HepG2 (cell line): ENCODE measurements around the gene SERTAD3. TPM values are rescaled to one million over a fixed set of nuclear protein-coding genes. Genes with fewer than 3 reads are reported as not detected.

Experiments
- ADNP ChIP-seq: sonication (generic); formaldehyde crosslinking; IDR thresholded peaks from 2 replicates; pipeline ENCODE4 v1.4.0; 2020; ENCODE audit warnings: missing genetic modification reagents
- ATF7 ChIP-seq, 2 experiments: fragments of 450-650 bp in 1 of 2; sonication (generic) in 1 of 2; formaldehyde crosslinking in 1 of 2; IDR thresholded peaks; 2 replicates each; pipeline versions ENCODE4 v1.4.0 to v1.6.1; 2016 to 2020; ENCODE audit warnings: antibody characterized with exemption in 1 of 2, mild to moderate bottlenecking in 1 of 2, missing genetic modification reagents in 1 of 2
- DMAP1 ChIP-seq: IDR thresholded peaks from 2 replicates; pipeline ENCODE4 v1.6.1; 2016
- DNMT1 ChIP-seq: sonication (generic); formaldehyde crosslinking; IDR thresholded peaks from 2 replicates; pipeline ENCODE4 v1.5.1; 2020; ENCODE audit warnings: mild to moderate bottlenecking, missing genetic modification reagents
- HNF4A ChIP-seq: sonication (generic); formaldehyde crosslinking; IDR thresholded peaks from 2 replicates; pipeline ENCODE4 v1.4.0; 2020; ENCODE audit warnings: missing genetic modification reagents
- HNRNPLL ChIP-seq: fragments of 200-400 bp; formaldehyde crosslinking; IDR thresholded peaks from 2 replicates; pipeline ENCODE4 v1.6.1; 2017; ENCODE audit warnings: mild to moderate bottlenecking, low read depth, low read length; ENCODE audit not compliant: poor library complexity, severe bottlenecking
- KLF12 ChIP-seq: sonication (generic); formaldehyde crosslinking; IDR thresholded peaks from 2 replicates; pipeline ENCODE4 v1.4.0; 2020; ENCODE audit warnings: missing genetic modification reagents, borderline replicate concordance
- MXD3 ChIP-seq: IDR thresholded peaks from 2 replicates; pipeline ENCODE4 v1.6.1; 2016; ENCODE audit warnings: mild to moderate bottlenecking, missing biosample characterization, missing genetic modification reagents
- PHF8 ChIP-seq: sonication (generic); formaldehyde crosslinking; IDR thresholded peaks from 2 replicates; pipeline ENCODE4 v1.5.0; 2020; ENCODE audit warnings: missing genetic modification reagents
- RBAK ChIP-seq: sonication (generic); formaldehyde crosslinking; IDR thresholded peaks from 2 replicates; pipeline ENCODE4 v1.5.1; 2020; ENCODE audit warnings: mild to moderate bottlenecking, missing genetic modification reagents
- RXRA ChIP-seq: sonication (generic); formaldehyde crosslinking; IDR thresholded peaks from 2 replicates; pipeline ENCODE4 v1.5.1; 2020; ENCODE audit warnings: missing genetic modification reagents
- SMARCE1 ChIP-seq: fragments of 450-650 bp; IDR thresholded peaks from 2 replicates; pipeline ENCODE4 v1.6.1; 2017; ENCODE audit warnings: borderline replicate concordance
- SP2 ChIP-seq: sonication (generic); formaldehyde crosslinking; IDR thresholded peaks from 2 replicates; pipeline ENCODE4 v1.5.1; 2020; ENCODE audit warnings: mild to moderate bottlenecking, missing genetic modification reagents
- SP4 ChIP-seq: sonication (generic); formaldehyde crosslinking; IDR thresholded peaks from 2 replicates; pipeline ENCODE4 v1.8.1; 2023; ENCODE audit warnings: mild to moderate bottlenecking, missing genetic modification reagents
- SRY ChIP-seq: sonication (generic); formaldehyde crosslinking; IDR thresholded peaks from 2 replicates; pipeline ENCODE4 v1.8.0; 2022; ENCODE audit warnings: mild to moderate bottlenecking, missing genetic modification reagents
- TAF1 ChIP-seq: sonication (generic); formaldehyde crosslinking; IDR thresholded peaks from 2 replicates; pipeline ENCODE4 v1.4.0; 2020; ENCODE audit warnings: missing genetic modification reagents
- TFDP1 ChIP-seq: IDR thresholded peaks from 2 replicates; pipeline ENCODE4 v1.6.1; 2016; ENCODE audit warnings: missing compliant biosample characterization, missing genetic modification reagents, borderline replicate concordance
- YEATS4 ChIP-seq: sonication (generic); formaldehyde crosslinking; IDR thresholded peaks from 2 replicates; pipeline ENCODE4 v1.4.0; 2020; ENCODE audit warnings: missing genetic modification reagents, borderline replicate concordance
- ZFP82 ChIP-seq: sonication (generic); formaldehyde crosslinking; IDR thresholded peaks from 2 replicates; pipeline ENCODE4 v1.5.1; 2020; ENCODE audit warnings: mild to moderate bottlenecking, missing genetic modification reagents, borderline replicate concordance
- ZMYM3 ChIP-seq: sonication (generic); formaldehyde crosslinking; IDR thresholded peaks from 2 replicates; pipeline ENCODE4 v1.5.1; 2020; ENCODE audit warnings: mild to moderate bottlenecking, missing genetic modification reagents
- ZNF441 ChIP-seq: sonication (generic); formaldehyde crosslinking; IDR thresholded peaks from 2 replicates; pipeline ENCODE4 v1.7.0; 2021; ENCODE audit warnings: missing genetic modification reagents, borderline replicate concordance
- ZNF570 ChIP-seq: sonication (generic); formaldehyde crosslinking; IDR thresholded peaks from 2 replicates; pipeline ENCODE4 v1.4.0; 2020; ENCODE audit warnings: mild to moderate bottlenecking, missing genetic modification reagents, borderline replicate concordance
- ZNF598 ChIP-seq: sonication (generic); formaldehyde crosslinking; IDR thresholded peaks from 2 replicates; pipeline ENCODE4 v1.5.1; 2020; ENCODE audit warnings: mild to moderate bottlenecking, missing genetic modification reagents, borderline replicate concordance
- ZNF7 ChIP-seq: IDR thresholded peaks from 2 replicates; pipeline ENCODE4 v1.6.1; 2016; ENCODE audit warnings: missing biosample characterization, missing genetic modification reagents
- ZNF747 ChIP-seq: sonication (generic); formaldehyde crosslinking; IDR thresholded peaks from 2 replicates; pipeline ENCODE4 v1.8.1; 2023; ENCODE audit warnings: missing genetic modification reagents, mild to moderate bottlenecking, borderline replicate concordance
- ZNF790 ChIP-seq: sonication (generic); formaldehyde crosslinking; IDR thresholded peaks from 2 replicates; pipeline ENCODE4 v1.8.0; 2022; ENCODE audit warnings: missing genetic modification reagents, mild to moderate bottlenecking, borderline replicate concordance
- ZNF792 ChIP-seq: IDR thresholded peaks from 2 replicates; pipeline ENCODE4 v1.6.1; 2016
- polyA plus RNA-seq, 8 experiments: library from polyadenylated mRNA; depleted of rRNA in 3 of 8; stranded (reverse) in 7 of 8; unstranded in 1 of 8; fragments of >200 nt; fragmentation: Illumina TruSeq in 4 of 8; extraction: Trizol in 4 of 8; gene quantifications; 2 replicates each; pipeline versions ENCODE4 v1.2.1 to v1.2.3, GENCODE V29; 2011 to 2016; ENCODE audit warnings: low read depth in 4 of 8, missing spikeins in 1 of 8, mixed read lengths in 1 of 8; ENCODE audit not compliant: insufficient read depth in 1 of 8
- total RNA-seq, 5 experiments: library from RNA; depleted of rRNA; stranded (reverse); fragments of >200 nt; fragmentation: Illumina TruSeq; extraction: Trizol; gene quantifications; 2 replicates each; pipeline ENCODE4 v1.2.3, GENCODE V29; 2016; ENCODE audit warnings: low read depth in 1 of 5
- TF ChIP-seq, protein P1 (sequence below): sonication (generic); formaldehyde crosslinking; IDR thresholded peaks from 2 replicates; pipeline ENCODE4 v1.5.1; 2020; ENCODE audit warnings: mild to moderate bottlenecking, missing genetic modification reagents

SERTAD3 gene
- total and polyA plus RNA-seq, 2 of the 13 experiments (the other 11 are each of a cell fraction or from before 2014, with no cell fraction given), result 9.6 to 16.9 TPM

DNA sequence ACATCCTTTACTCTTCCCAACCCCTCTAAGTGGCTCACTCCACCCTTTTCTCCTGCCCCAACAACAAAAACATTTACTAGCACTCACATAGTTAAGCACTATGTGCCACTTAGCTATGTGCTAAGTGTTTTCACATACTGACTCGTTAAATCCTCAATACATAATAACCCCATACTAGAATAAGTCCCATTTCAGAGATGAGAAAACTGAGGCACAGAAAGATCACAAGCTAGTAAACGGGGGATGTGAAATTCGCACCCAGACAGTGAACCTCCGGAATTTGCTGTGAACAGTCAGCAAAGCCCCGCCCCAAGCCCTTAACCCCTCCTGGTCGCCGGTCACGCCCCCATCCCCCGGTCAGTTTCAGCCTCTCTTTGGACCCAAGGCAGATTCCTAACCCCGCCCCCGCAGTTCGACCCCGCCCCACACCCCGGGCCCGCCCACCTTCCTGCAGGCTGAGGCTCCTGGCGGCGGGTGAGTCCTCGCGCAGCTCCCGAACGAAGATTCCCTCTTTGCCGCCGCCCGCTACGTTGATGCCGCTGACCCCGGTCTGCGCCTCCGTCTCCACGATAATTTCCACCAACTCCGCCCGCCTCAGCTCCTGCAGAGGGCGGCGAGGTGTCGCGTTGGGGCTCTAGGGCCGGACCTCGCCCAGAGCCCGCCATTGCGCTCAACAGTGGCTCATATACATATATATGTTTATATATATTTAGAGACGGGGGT, 40.7 kb downstream of the SERTAD3 start (continued):
- TF ChIP-seq YEATS4 (0 out of 2 replicates have a peak, but pooled peaks have one; percentile 10), ZFP82 (CRISPR knock-in tag) (no peak), ZMYM3 (peak; percentile 97), DMAP1 (CRISPR knock-in tag) (peak; percentile 53; the same call in 1 of the 2 replicates), RBAK (CRISPR knock-in tag) (no peak; the same call in 1 of the 2 replicates), ADNP (CRISPR knock-in tag) (peak; percentile 92), KLF12 (no peak), HNRNPLL (peak; percentile 95), PHF8 (CRISPR knock-in tag) (peak; percentile 61), ZNF7 (CRISPR knock-in tag) (no peak), TAF1 (peak; percentile 31; the same call in 1 of the 2 replicates), ZNF441 (CRISPR knock-in tag) (no peak), ATF7 (IDR thresholded peaks at IDR 0.05) (no peak), ATF7 (CRISPR knock-in tag; IDR thresholded peaks at IDR 0.05) (no peak), TFDP1 (CRISPR knock-in tag) (no peak; the same call in 1 of the 2 replicates), ZNF570 (CRISPR knock-in tag) (no peak), SRY (no peak), MXD3 (CRISPR knock-in tag) (no peak), HNF4A (CRISPR knock-in tag) (peak; percentile 36; the same call in 1 of the 2 replicates), ZNF747 (CRISPR knock-in tag) (no peak), ZNF598 (no peak), DNMT1 (no peak), RXRA (CRISPR knock-in tag) (0 out of 2 replicates have a peak, but pooled peaks have one; percentile 33), ZNF790 (CRISPR knock-in tag) (0 out of 2 replicates have a peak, but pooled peaks have one; percentile 54), SP2 (no peak), ZNF792 (CRISPR knock-in tag) (peak; percentile 10; the same call in 1 of the 2 replicates), SMARCE1 (no peak), SP4 (CRISPR knock-in tag) (peak; percentile 29; the same call in 1 of the 2 replicates)
- TF ChIP-seq, protein P1, sequence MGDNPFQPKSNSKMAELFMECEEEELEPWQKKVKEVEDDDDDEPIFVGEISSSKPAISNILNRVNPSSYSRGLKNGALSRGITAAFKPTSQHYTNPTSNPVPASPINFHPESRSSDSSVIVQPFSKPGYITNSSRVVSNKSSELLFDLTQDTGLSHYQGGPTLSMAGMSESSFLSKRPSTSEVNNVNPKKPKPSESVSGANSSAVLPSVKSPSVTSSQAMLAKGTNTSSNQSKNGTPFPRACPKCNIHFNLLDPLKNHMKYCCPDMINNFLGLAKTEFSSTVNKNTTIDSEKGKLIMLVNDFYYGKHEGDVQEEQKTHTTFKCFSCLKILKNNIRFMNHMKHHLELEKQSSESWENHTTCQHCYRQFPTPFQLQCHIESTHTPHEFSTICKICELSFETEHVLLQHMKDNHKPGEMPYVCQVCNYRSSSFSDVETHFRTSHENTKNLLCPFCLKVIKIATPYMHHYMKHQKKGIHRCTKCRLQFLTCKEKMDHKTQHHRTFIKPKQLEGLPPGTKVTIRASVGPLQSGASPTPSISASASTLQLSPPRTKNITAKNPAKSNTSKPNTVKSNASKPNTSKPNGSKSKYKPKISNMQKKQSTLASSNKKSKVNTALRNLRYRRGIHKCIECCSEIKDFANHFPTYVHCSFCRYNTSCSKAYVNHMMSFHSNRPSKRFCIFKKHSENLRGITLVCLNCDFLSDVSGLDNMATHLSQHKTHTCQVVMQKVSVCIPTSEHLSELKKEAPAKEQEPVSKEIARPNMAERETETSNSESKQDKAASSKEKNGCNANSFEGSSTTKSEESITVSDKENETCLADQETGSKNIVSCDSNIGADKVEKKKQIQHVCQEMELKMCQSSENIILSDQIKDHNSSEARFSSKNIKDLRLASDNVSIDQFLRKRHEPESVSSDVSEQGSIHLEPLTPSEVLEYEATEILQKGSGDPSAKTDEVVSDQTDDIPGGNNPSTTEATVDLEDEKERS (CRISPR knock-in tag), result no peak
